DND-41 (cell line): ENCODE measurements around the gene KATNAL2.

Experiments used
- ATAC-seq: fragments of 200-7000 bp; cut with Tn5 transposase; 3 replicates; pipeline ENCODE4 v1.9.1; 2021; ENCODE audit warnings: low read depth; ENCODE audit not compliant: insufficient read depth
- DNase-seq: peaks from one replicate; pipeline ENCODE4 v3.0.0-alpha.2; 2020
- H2AFZ ChIP-seq: 2 replicates; pipeline ENCODE4 v1.6.0; 2012; ENCODE audit warnings: low read depth, low read length
- H3K27ac ChIP-seq: 2 replicates; pipeline ENCODE4 v1.5.1; 2012; ENCODE audit warnings: low read length, inconsistent platforms
- H3K27me3 ChIP-seq: fragments of 200-600 bp; sonication (generic); 2 replicates; pipeline ENCODE4 v1.6.0; 2012; ENCODE audit warnings: low read length, mild to moderate bottlenecking, inconsistent platforms; ENCODE audit not compliant: insufficient read depth, poor library complexity
- H3K36me3 ChIP-seq: 2 replicates; pipeline ENCODE4 v1.5.1; 2012; ENCODE audit warnings: low read length, inconsistent platforms; ENCODE audit not compliant: insufficient read depth
- H3K4me1 ChIP-seq: 2 replicates; pipeline ENCODE4 v1.5.1; 2012; ENCODE audit warnings: mild to moderate bottlenecking, low read length; ENCODE audit not compliant: insufficient read depth
- H3K4me2 ChIP-seq: 2 replicates; pipeline ENCODE4 v1.6.0; 2012; ENCODE audit warnings: mild to moderate bottlenecking, moderate library complexity, low read length, inconsistent platforms; ENCODE audit not compliant: insufficient read depth
- H3K4me3 ChIP-seq, 2 experiments: fragments of 200-600 bp in 1 of 2; shearing (Covaris generic) in 1 of 2; 2 replicates each; pipeline ENCODE4 v1.5.1; 2012 to 2016; ENCODE audit warnings: inconsistent platforms in 2 of 2, low read length in 2 of 2, mild to moderate bottlenecking in 2 of 2, low read depth in 1 of 2, moderate library complexity in 1 of 2
- H3K79me2 ChIP-seq: 2 replicates; pipeline ENCODE4 v1.6.0; 2012; ENCODE audit warnings: low read length, inconsistent platforms; ENCODE audit not compliant: insufficient read depth
- H3K9ac ChIP-seq: 2 replicates; pipeline ENCODE4 v1.6.0; 2012; ENCODE audit warnings: low read depth, mild to moderate bottlenecking, inconsistent platforms, low read length, moderate library complexity
- H3K9me3 ChIP-seq: 2 replicates; pipeline ENCODE4 v1.5.1; 2012; ENCODE audit warnings: low read length, moderate library complexity, mild to moderate bottlenecking, inconsistent platforms; ENCODE audit not compliant: insufficient read depth, severe bottlenecking
- H4K20me1 ChIP-seq: 2 replicates; pipeline ENCODE4 v1.6.0; 2012; ENCODE audit warnings: low read length; ENCODE audit not compliant: insufficient read depth
- EZH2 ChIP-seq: IDR thresholded peaks from 3 replicates; pipeline ENCODE4 v1.6.1; 2012; ENCODE audit warnings: borderline replicate concordance, low read depth, mild to moderate bottlenecking, moderate library complexity, low read length, inconsistent platforms; ENCODE audit not compliant: severe bottlenecking
- TF ChIP-seq, protein P1 (sequence below): IDR thresholded peaks from 2 replicates; pipeline ENCODE4 v1.5.1; 2012; ENCODE audit warnings: borderline replicate concordance, low read length, moderate library complexity, mild to moderate bottlenecking; ENCODE audit not compliant: poor library complexity, severe bottlenecking; ENCODE audit errors: extremely low read depth

KATNAL2 gene

DNA sequence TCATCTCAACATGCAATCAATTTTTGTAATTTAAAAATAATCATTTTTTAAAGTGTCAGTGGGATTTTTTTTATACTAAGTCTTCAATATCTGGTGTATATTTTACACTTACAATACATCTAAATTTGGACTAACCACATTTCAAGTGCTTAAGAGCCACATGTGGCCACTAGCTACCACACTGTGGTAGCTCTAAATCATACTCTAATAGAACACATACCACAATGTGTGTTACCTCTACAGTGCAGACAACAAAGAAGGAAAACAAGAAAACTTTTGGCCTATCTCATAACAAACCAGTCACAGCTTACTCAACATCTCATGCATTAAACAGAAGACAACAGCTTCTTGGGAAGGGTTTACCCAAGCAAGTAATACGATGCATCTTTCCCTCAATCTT is 24.6 kb upstream of the KATNAL2 start:
- ATAC-seq: 0 out of 3 replicates have a peak, but pooled peaks have one; percentile 33
- Histone ChIP-seq H3K4me3 (no peak overlapping the region), H3K9me3 (peaks cover 25% of the 10 kb centered on the region), H3K4me2 (no peak overlapping the region), H3K27me3 (no peaks in the 10 kb centered on the region), H3K9ac (no peak overlapping the region), H2AFZ (no peak overlapping the region), H3K36me3 (peaks cover 30% of the 10 kb centered on the region), H4K20me1 (peaks cover 16% of the 10 kb centered on the region; the same call in 1 of the 2 replicates), H3K27ac (no peak overlapping the region), H3K4me1 (no peaks in the 10 kb centered on the region), H3K79me2 (peaks cover 90% of the 10 kb centered on the region)
- TF ChIP-seq EZH2: no peak
- TF ChIP-seq, protein P1, sequence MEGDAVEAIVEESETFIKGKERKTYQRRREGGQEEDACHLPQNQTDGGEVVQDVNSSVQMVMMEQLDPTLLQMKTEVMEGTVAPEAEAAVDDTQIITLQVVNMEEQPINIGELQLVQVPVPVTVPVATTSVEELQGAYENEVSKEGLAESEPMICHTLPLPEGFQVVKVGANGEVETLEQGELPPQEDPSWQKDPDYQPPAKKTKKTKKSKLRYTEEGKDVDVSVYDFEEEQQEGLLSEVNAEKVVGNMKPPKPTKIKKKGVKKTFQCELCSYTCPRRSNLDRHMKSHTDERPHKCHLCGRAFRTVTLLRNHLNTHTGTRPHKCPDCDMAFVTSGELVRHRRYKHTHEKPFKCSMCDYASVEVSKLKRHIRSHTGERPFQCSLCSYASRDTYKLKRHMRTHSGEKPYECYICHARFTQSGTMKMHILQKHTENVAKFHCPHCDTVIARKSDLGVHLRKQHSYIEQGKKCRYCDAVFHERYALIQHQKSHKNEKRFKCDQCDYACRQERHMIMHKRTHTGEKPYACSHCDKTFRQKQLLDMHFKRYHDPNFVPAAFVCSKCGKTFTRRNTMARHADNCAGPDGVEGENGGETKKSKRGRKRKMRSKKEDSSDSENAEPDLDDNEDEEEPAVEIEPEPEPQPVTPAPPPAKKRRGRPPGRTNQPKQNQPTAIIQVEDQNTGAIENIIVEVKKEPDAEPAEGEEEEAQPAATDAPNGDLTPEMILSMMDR: no peak
- DNase-seq: no peak

DNA sequence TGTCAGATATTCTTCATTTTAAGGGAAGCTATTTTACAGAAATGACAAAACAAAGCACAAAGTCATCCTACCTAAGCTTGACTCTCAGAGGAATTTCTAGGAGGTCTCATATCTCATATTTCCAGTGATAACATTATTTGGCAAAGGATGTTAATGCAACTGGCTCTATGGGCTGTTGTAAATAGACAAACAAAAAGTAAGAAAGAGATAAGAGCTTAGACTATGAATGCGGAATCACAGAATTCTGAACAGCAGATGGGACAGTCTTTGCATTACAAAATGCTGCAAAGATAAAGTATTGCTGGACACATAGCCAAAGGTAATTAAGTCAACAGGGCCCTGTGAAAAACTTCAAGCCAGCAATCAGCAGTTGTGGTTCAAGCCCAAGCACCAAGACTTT is 24.0 kb upstream of the KATNAL2 start:
- H3K79me2 ChIP-seq: peaks cover 91% of the 10 kb centered on the region
- no peak overlapping the region for H3K9ac ChIP-seq
- no peak for ATAC-seq
- H3K9me3 ChIP-seq: peaks cover 24% of the 10 kb centered on the region
- H3K4me1 ChIP-seq: no peaks in the 10 kb centered on the region
- H3K4me3 ChIP-seq: no peak overlapping the region
- no peak overlapping the region for H3K4me2 ChIP-seq
- H2AFZ ChIP-seq: no peak overlapping the region
- DNase-seq: no peak
- no peak overlapping the region for H3K27ac ChIP-seq
- TF ChIP-seq, protein P1: no peak
- TF ChIP-seq EZH2: no peak
- peaks cover 28% of the 10 kb centered on the region for H3K36me3 ChIP-seq
- H3K27me3 ChIP-seq: no peaks in the 10 kb centered on the region
- peaks cover 18% of the 10 kb centered on the region; the same call in 1 of the 2 replicates for H4K20me1 ChIP-seq

DNA sequence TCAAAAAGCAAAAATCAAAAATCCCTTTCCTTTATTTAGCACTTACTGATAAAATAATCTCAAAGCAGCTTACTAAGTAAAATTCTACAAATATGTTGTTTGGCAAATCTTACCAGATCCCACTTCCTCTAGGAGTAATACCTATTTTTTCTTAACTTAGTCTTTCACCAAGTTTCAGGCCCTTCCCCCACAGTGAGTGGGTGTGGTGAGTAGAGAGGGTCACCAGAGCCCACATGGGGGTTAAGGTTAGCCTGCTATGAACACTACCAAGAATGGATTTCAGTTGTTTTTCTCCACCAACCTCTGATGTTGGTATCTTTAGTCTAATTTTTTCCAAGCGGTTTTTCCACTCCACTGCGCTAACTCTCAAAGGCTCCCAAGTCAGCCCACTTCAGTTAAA is 23.3 kb upstream of the KATNAL2 start:
- Histone ChIP-seq H3K27me3 (no peaks in the 10 kb centered on the region), H3K4me3 (no peak overlapping the region), H3K4me2 (no peak overlapping the region), H3K9ac (no peak overlapping the region), H3K9me3 (peaks cover 17% of the 10 kb centered on the region), H3K79me2 (peaks cover 91% of the 10 kb centered on the region), H3K36me3 (peaks cover 20% of the 10 kb centered on the region), H3K4me1 (no peaks in the 10 kb centered on the region), H4K20me1 (peaks cover 19% of the 10 kb centered on the region; the same call in 1 of the 2 replicates), H3K27ac (no peak overlapping the region), H2AFZ (no peak overlapping the region)
- DNase-seq: no peak
- TF ChIP-seq, protein P1: no peak
- TF ChIP-seq EZH2: no peak
- ATAC-seq: no peak
